GM12878 (cell line): ENCODE results near the gene SEMA4D. TPM values are rescaled to one million over a fixed set of nuclear protein-coding genes. Genes with fewer than 3 reads are reported as not detected.

Experiments used
- ATAC-seq: fragments of 200-7000 bp; cut with Tn5 transposase; 3 replicates; pipeline ENCODE4 v1.9.1; 2020; ENCODE audit warnings: mild to moderate bottlenecking, moderate library complexity
- BruUV-seq: library from RNA; stranded (reverse); fragments of 400-500 nt; replicated peaks from 2 replicates; lab custom pipeline; 2021; lab: Mats Ljungman, UMichigan
- CTCF ChIA-PET: fragments of 300-600 bp; sonication (Branson Sonifier 250); formaldehyde crosslinking; extraction: SDS; loops from one replicate; lab custom pipeline; 2021; ENCODE audit warnings: inconsistent platforms; lab: Yijun Ruan, JAX
- POLR2A ChIA-PET: fragments of 350-600 bp; formaldehyde crosslinking; extraction: SDS; loops from one replicate; lab custom pipeline; 2021; ENCODE audit warnings: inconsistent platforms; lab: Charles Lee
- RAD21 ChIA-PET: fragments of 300-600 bp; sonication (Branson Sonifier 250); formaldehyde crosslinking; loops from one replicate; lab custom pipeline; 2023; ENCODE audit warnings: antibody characterized with exemption; ENCODE audit not compliant: unreplicated experiment; lab: Charles Lee
- SMC1A ChIA-PET: fragments of 300-600 bp; sonication (Branson Sonifier 250); formaldehyde crosslinking; loops from one replicate; lab custom pipeline; 2023; ENCODE audit not compliant: unreplicated experiment, uncharacterized antibody; lab: Charles Lee
- DNase-seq: peaks from one replicate; pipeline ENCODE4 v3.0.0-alpha.2; 2011; ENCODE audit warnings: low read depth, low spot score
- FAIRE-seq: peaks from 3 replicates; lab custom pipeline; 2011; peaks lifted over from hg19 to GRCh38; lab: Jason Lieb, UNC
- H2AFZ ChIP-seq: 2 replicates; pipeline ENCODE4 v1.6.0; 2011; ENCODE audit warnings: low read depth, low read length, control low read depth; ENCODE audit not compliant: control insufficient read depth
- H3K27ac ChIP-seq: 2 replicates; pipeline ENCODE4 v1.5.1; 2011; ENCODE audit warnings: control low read depth; ENCODE audit not compliant: control insufficient read depth, insufficient read depth
- H3K27me3 ChIP-seq, 2 experiments: replicated peaks in 1 of 2; 2 replicates each; pipeline versions ENCODE4 v1.6.0 to v1.6.1; 2011; ENCODE audit warnings: low read length in 1 of 2; ENCODE audit not compliant: control insufficient read depth in 2 of 2, insufficient read depth in 2 of 2
- H3K36me3 ChIP-seq, 2 experiments: 2 replicates each; pipeline ENCODE4 v1.5.1; 2011; ENCODE audit warnings: low read length in 1 of 2; ENCODE audit not compliant: control insufficient read depth in 2 of 2, insufficient read depth in 2 of 2
- H3K4me1 ChIP-seq: 2 replicates; pipeline ENCODE4 v1.6.1; 2011; ENCODE audit warnings: mild to moderate bottlenecking, low read length, moderate library complexity, mixed read lengths; ENCODE audit not compliant: control insufficient read depth, insufficient read depth
- H3K4me2 ChIP-seq: 2 replicates; pipeline ENCODE4 v1.6.0; 2011; ENCODE audit warnings: control low read depth; ENCODE audit not compliant: control insufficient read depth, insufficient read depth
- H3K4me3 ChIP-seq: fragments of 200-600 bp; sonication (generic); 2 replicates; pipeline ENCODE4 v1.5.1; 2016
- H3K79me2 ChIP-seq: 2 replicates; pipeline ENCODE4 v1.6.0; 2011; ENCODE audit warnings: low read length; ENCODE audit not compliant: control insufficient read depth, insufficient read depth
- H3K9ac ChIP-seq: 2 replicates; pipeline ENCODE4 v1.8.0; 2011; ENCODE audit warnings: low read length, control low read depth, mixed read lengths; ENCODE audit not compliant: control insufficient read depth, insufficient read depth
- H3K9me3 ChIP-seq: replicated peaks from 3 replicates; pipeline ENCODE4 v1.5.1; 2011; ENCODE audit warnings: mild to moderate bottlenecking, low read length; ENCODE audit not compliant: control insufficient read depth, insufficient read depth
- H4K20me1 ChIP-seq: 2 replicates; pipeline ENCODE4 v1.6.0; 2011; ENCODE audit not compliant: control insufficient read depth, insufficient read depth
- CREB1 ChIP-seq: IDR thresholded peaks from 2 replicates; pipeline ENCODE4 v1.6.1; 2012; ENCODE audit warnings: low read depth, mild to moderate bottlenecking, inconsistent platforms
- KAT2A ChIP-seq: conservative IDR thresholded peaks from 2 replicates; pipeline ENCODE4 v1.6.1; 2011; ENCODE audit warnings: low read depth, low read length; ENCODE audit not compliant: control insufficient read depth
- NFXL1 ChIP-seq: fragments of 450-650 bp; IDR thresholded peaks from 2 replicates; pipeline ENCODE4 v1.6.1; 2017; ENCODE audit warnings: antibody characterized with exemption, mild to moderate bottlenecking, borderline replicate concordance
- RCOR1 ChIP-seq: conservative IDR thresholded peaks from 2 replicates; pipeline ENCODE4 v1.6.1; 2012; ENCODE audit warnings: low read depth, low read length, improper control_type of control experiment
- SP1 ChIP-seq: IDR thresholded peaks from one replicate; pipeline ENCODE4 v1.6.1; 2011; ENCODE audit warnings: low read depth, low read length
- SREBF2 ChIP-seq: IDR thresholded peaks from 2 replicates; pipeline ENCODE4 v1.6.1; 2012; ENCODE audit warnings: mild to moderate bottlenecking, low read length
- TCF12 ChIP-seq: IDR thresholded peaks from 2 replicates; pipeline ENCODE4 v1.6.1; 2011; ENCODE audit warnings: low read depth, mild to moderate bottlenecking, low read length
- WGBS: methylation state at CpG from one replicate; pipeline ENCODE4 v1.1.6; 2016; ENCODE audit warnings: low lambda C conversion rate; ENCODE audit not compliant: insufficient replicate concordance, insufficient coverage; ENCODE audit errors: missing lambda C conversion rate; 5-methylcytosine and 5-hydroxymethylcytosine counted together
- in situ Hi-C: fragments of 300-500 bp; cut with MboI; formaldehyde crosslinking; loops from 9 replicates; pipeline ENCODE4 v1.14.3; 2018; ENCODE audit warnings: mixed read lengths
- intact Hi-C: fragments of 100-400 bp; cut with micrococcal nuclease; formaldehyde crosslinking; loops from one replicate; pipeline ENCODE4 v1.14.2; 2022; ENCODE audit not compliant: unreplicated experiment
- polyA plus RNA-seq, 11 experiments: library from polyadenylated mRNA; depleted of rRNA in 4 of 11; unstranded in 6 of 11; stranded (reverse) in 5 of 11; fragments of >200 nt; fragmentation: Nextera tagmentation in 4 of 11; fragmentation: Illumina TruSeq in 1 of 11; extraction: Ambion mirVana in 4 of 11; extraction: Trizol in 1 of 11; gene quantifications; 1 replicate in 1 of 11; 2 replicates in 10 of 11; pipeline versions ENCODE4 v1.2.1 to v1.2.3, GENCODE V29; 2011 to 2016; ENCODE audit warnings: inconsistent platforms in 2 of 11, missing spikeins in 2 of 11, low read depth in 1 of 11
- total RNA-seq, 4 experiments: library from RNA; depleted of rRNA in 3 of 4; stranded (reverse); fragments of >200 nt in 3 of 4; fragmentation: Illumina TruSeq in 1 of 4; extraction: Trizol in 1 of 4; gene quantifications; 2 replicates each; pipeline versions ENCODE4 v1.2.1 to v1.2.3, GENCODE V29; 2013 to 2021
- TF ChIP-seq, protein P1 (sequence below): fragments of 450-650 bp; IDR thresholded peaks from 2 replicates; pipeline ENCODE4 v1.6.1; 2018; ENCODE audit warnings: borderline replicate concordance, mild to moderate bottlenecking; ENCODE audit not compliant: partially characterized antibody
- TF ChIP-seq, protein P2 (sequence below): fragments of 450-650 bp; IDR thresholded peaks from 2 replicates; pipeline ENCODE4 v1.6.1; 2017; ENCODE audit warnings: mild to moderate bottlenecking
- TF ChIP-seq, protein P3 (sequence below): fragments of 450-650 bp; IDR thresholded peaks from 2 replicates; pipeline ENCODE4 v1.6.1; 2016; ENCODE audit warnings: mild to moderate bottlenecking, moderate library complexity, borderline replicate concordance

The SEMA4D gene
- total and polyA plus RNA-seq, 10 of the 15 experiments (the other 5 are each of a cell fraction or from before 2014, with no cell fraction given): 15.1 to 136 (median 39.6) TPM

DNA sequence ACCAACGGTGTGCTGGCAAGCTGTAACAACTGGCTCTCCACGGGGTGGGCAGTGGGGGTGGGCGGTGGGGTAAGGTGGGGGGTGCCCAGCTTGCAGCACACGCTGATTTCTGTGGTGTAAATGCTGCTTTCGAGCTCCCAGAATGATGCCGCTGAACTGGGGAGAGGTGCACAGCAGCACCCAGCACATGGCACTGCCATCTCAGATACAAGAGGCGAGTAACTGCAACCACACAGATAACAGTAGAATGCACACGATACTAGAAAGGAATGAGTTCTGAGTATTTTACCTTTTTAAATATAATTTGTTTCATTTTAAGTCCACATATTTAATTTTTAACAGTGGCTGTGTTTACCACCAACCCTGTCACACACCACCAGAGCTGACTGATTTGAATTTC lies 87.9 kb downstream of the SEMA4D start:
- Histone ChIP-seq H3K9me3 (peaks cover 3% of the 10 kb centered on the region; the same call in 2 of the 3 replicates), H2AFZ (no peak overlapping the region), H4K20me1 (no peaks in the 10 kb centered on the region), H3K79me2 (peaks cover 95% of the 10 kb centered on the region), H3K27ac (peak overlapping the region; percentile 66), H3K36me3 (peaks cover 15 to 23% of the 10 kb centered on the region in 2 experiments), H3K4me1 (peaks cover 73% of the 10 kb centered on the region), H3K9ac (no peak overlapping the region; the same call in 1 of the 2 replicates), H3K4me2 (peak overlapping the region; percentile 77), H3K4me3 (no peak overlapping the region), H3K27me3 (no peaks in the 10 kb centered on the region)
- in situ Hi-C loops: no loop called here
- ChIA-PET SMC1A (interaction anchor here (0.7 to 1.9 kb wide), 13 partner anchors 9 to 188 kb away, joined by 3 to 29 read pairs (median 5); no protein-coding TSS in a partner anchor), RAD21 (interaction anchor here (0.7 to 6.2 kb wide), 10 partner anchors 8 to 139 kb away, joined by 3 to 58 read pairs (median 4); no protein-coding TSS in a partner anchor), POLR2A (interaction anchor here (0.9 to 1.6 kb wide), 4 partner anchors 9 to 70 kb away, joined by 4 to 7 read pairs (median 5); no protein-coding TSS in a partner anchor), CTCF (interaction anchor here (0.7 to 3.2 kb wide), 17 partner anchors 9 to 188 kb away, joined by 3 to 32 read pairs (median 5); no protein-coding TSS in a partner anchor)
- TF ChIP-seq NFXL1 (no peak), RCOR1 (no peak), KAT2A (no peak), SREBF2 (no peak), CREB1 (no peak), SP1 (no peak), TCF12 (no peak)
- TF ChIP-seq, protein P1, sequence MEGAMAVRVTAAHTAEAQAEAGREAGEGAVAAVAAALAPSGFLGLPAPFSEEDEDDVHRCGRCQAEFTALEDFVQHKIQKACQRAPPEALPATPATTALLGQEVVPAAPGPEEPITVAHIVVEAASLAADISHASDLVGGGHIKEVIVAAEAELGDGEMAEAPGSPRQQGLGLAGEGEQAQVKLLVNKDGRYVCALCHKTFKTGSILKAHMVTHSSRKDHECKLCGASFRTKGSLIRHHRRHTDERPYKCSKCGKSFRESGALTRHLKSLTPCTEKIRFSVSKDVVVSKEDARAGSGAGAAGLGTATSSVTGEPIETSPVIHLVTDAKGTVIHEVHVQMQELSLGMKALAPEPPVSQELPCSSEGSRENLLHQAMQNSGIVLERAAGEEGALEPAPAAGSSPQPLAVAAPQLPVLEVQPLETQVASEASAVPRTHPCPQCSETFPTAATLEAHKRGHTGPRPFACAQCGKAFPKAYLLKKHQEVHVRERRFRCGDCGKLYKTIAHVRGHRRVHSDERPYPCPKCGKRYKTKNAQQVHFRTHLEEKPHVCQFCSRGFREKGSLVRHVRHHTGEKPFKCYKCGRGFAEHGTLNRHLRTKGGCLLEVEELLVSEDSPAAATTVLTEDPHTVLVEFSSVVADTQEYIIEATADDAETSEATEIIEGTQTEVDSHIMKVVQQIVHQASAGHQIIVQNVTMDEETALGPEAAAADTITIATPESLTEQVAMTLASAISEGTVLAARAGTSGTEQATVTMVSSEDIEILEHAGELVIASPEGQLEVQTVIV: no peak
- TF ChIP-seq, protein P2, sequence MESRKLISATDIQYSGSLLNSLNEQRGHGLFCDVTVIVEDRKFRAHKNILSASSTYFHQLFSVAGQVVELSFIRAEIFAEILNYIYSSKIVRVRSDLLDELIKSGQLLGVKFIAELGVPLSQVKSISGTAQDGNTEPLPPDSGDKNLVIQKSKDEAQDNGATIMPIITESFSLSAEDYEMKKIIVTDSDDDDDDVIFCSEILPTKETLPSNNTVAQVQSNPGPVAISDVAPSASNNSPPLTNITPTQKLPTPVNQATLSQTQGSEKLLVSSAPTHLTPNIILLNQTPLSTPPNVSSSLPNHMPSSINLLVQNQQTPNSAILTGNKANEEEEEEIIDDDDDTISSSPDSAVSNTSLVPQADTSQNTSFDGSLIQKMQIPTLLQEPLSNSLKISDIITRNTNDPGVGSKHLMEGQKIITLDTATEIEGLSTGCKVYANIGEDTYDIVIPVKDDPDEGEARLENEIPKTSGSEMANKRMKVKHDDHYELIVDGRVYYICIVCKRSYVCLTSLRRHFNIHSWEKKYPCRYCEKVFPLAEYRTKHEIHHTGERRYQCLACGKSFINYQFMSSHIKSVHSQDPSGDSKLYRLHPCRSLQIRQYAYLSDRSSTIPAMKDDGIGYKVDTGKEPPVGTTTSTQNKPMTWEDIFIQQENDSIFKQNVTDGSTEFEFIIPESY: no peak
- TF ChIP-seq, protein P3, sequence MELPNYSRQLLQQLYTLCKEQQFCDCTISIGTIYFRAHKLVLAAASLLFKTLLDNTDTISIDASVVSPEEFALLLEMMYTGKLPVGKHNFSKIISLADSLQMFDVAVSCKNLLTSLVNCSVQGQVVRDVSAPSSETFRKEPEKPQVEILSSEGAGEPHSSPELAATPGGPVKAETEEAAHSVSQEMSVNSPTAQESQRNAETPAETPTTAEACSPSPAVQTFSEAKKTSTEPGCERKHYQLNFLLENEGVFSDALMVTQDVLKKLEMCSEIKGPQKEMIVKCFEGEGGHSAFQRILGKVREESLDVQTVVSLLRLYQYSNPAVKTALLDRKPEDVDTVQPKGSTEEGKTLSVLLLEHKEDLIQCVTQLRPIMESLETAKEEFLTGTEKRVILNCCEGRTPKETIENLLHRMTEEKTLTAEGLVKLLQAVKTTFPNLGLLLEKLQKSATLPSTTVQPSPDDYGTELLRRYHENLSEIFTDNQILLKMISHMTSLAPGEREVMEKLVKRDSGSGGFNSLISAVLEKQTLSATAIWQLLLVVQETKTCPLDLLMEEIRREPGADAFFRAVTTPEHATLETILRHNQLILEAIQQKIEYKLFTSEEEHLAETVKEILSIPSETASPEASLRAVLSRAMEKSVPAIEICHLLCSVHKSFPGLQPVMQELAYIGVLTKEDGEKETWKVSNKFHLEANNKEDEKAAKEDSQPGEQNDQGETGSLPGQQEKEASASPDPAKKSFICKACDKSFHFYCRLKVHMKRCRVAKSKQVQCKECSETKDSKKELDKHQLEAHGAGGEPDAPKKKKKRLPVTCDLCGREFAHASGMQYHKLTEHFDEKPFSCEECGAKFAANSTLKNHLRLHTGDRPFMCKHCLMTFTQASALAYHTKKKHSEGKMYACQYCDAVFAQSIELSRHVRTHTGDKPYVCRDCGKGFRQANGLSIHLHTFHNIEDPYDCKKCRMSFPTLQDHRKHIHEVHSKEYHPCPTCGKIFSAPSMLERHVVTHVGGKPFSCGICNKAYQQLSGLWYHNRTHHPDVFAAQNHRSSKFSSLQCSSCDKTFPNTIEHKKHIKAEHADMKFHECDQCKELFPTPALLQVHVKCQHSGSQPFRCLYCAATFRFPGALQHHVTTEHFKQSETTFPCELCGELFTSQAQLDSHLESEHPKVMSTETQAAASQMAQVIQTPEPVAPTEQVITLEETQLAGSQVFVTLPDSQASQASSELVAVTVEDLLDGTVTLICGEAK: no peak
- ATAC-seq (no peak), DNase-seq (no peak), FAIRE-seq (no peak)
- no TSS peak for BruUV-seq
- WGBS: 0% methylated on average over 7 of the region's 8 CpGs
- intact Hi-C loops: loop anchor here (1.0 kb wide), 1 partner anchor 139 kb away; no protein-coding TSS in a partner anchor
